ENCODE data around the gene CNTN4.

The CNTN4 gene

GRCh38 chr3:2172561-2173171 lies 74.0 kb downstream of the CNTN4 start:
- Histone ChIP-seq H3K4me3 (replicated peaks; ENCODE audit: low read depth, low read length) (no peak overlapping the region), H3K36me3 (ENCODE audit: control insufficient read depth, insufficient read depth, low read length) (no peaks in the 10 kb centered on the region), H3K27me3 (replicated peaks; ENCODE audit: control insufficient read depth, insufficient read depth, low read length) (no peaks in the 10 kb centered on the region)
- no peak for DNase-seq (ENCODE audit: extremely low read depth, insufficient read length)
- no peak for TF ChIP-seq CTCF (IDR thresholded peaks at IDR 0.05; ENCODE audit: insufficient read depth, low read length, poor library complexity, severe bottlenecking)

GRCh38 chr3:2180634-2181033 lies 82.0 kb downstream of the CNTN4 start:
- no peak for DNase-seq (ENCODE audit: extremely low read depth, insufficient read length)
- Histone ChIP-seq H3K36me3 (ENCODE audit: control insufficient read depth, insufficient read depth, low read length) (no peaks in the 10 kb centered on the region), H3K4me3 (replicated peaks; ENCODE audit: low read depth, low read length) (no peak overlapping the region), H3K27me3 (replicated peaks; ENCODE audit: control insufficient read depth, insufficient read depth, low read length) (no peaks in the 10 kb centered on the region)
- no peak for TF ChIP-seq CTCF (IDR thresholded peaks at IDR 0.05; ENCODE audit: insufficient read depth, low read length, poor library complexity, severe bottlenecking)

GRCh38 chr3:2198776-2199279 lies 100.2 kb downstream of the CNTN4 start:
- H3K36me3 ChIP-seq (ENCODE audit: control insufficient read depth, insufficient read depth, low read length) = no peaks in the 10 kb centered on the region
- DNase-seq (ENCODE audit: extremely low read depth, insufficient read length) = no peak
- TF ChIP-seq CTCF (IDR thresholded peaks at IDR 0.05; ENCODE audit: insufficient read depth, low read length, poor library complexity, severe bottlenecking) = no peak

GRCh38 chr3:2204054-2204453 lies 105.4 kb downstream of the CNTN4 start:
- Histone ChIP-seq H3K4me3 (replicated peaks; ENCODE audit: low read depth, low read length) (no peak overlapping the region), H3K36me3 (ENCODE audit: control insufficient read depth, insufficient read depth, low read length) (no peaks in the 10 kb centered on the region), H3K27me3 (replicated peaks; ENCODE audit: control insufficient read depth, insufficient read depth, low read length) (no peaks in the 10 kb centered on the region)
- no peak for TF ChIP-seq CTCF (IDR thresholded peaks at IDR 0.05; ENCODE audit: insufficient read depth, low read length, poor library complexity, severe bottlenecking)
- no peak for DNase-seq (ENCODE audit: extremely low read depth, insufficient read length)

More at GRCh38 chr3:2198776-2199279, 100.2 kb downstream of the CNTN4 start:
- Histone ChIP-seq H3K4me3 (replicated peaks; ENCODE audit: low read depth, low read length) (no peak overlapping the region), H3K27me3 (replicated peaks; ENCODE audit: control insufficient read depth, insufficient read depth, low read length) (no peaks in the 10 kb centered on the region)

- DNase-seq (ENCODE audit: extremely low read depth, insufficient read length) = no peak
- H3K27me3 ChIP-seq (replicated peaks; ENCODE audit: control insufficient read depth, insufficient read depth, low read length) = no peaks in the 10 kb centered on the region
- H3K4me3 ChIP-seq (replicated peaks; ENCODE audit: low read depth, low read length) = no peak overlapping the region
- TF ChIP-seq CTCF (IDR thresholded peaks at IDR 0.05; ENCODE audit: insufficient read depth, low read length, poor library complexity, severe bottlenecking) = no peak
- no peaks in the 10 kb centered on the region for H3K36me3 ChIP-seq (ENCODE audit: control insufficient read depth, insufficient read depth, low read length)
These were observed 107.0 kb downstream of the CNTN4 start for GRCh38 chr3:2205692-2206091.

- Histone ChIP-seq H3K27me3 (replicated peaks; ENCODE audit: control insufficient read depth, insufficient read depth, low read length) (no peaks in the 10 kb centered on the region), H3K36me3 (ENCODE audit: control insufficient read depth, insufficient read depth, low read length) (no peaks in the 10 kb centered on the region), H3K4me3 (replicated peaks; ENCODE audit: low read depth, low read length) (no peak overlapping the region)
- DNase-seq (ENCODE audit: extremely low read depth, insufficient read length) = no peak
- TF ChIP-seq CTCF (IDR thresholded peaks at IDR 0.05; ENCODE audit: insufficient read depth, low read length, poor library complexity, severe bottlenecking) = no peak
These were observed 107.9 kb downstream of the CNTN4 start for GRCh38 chr3:2206536-2206935.

Measured in GM06990 (cell line).